HG03066 (cell line): Measurements from ENCODE around the gene MRM3.
"Not testable (repeated sequence)": the region's sequence is repeated elsewhere in the genome, so short reads cannot be mapped to it uniquely, and the experiment has no call there.

ENCODE experiments used
- ATAC-seq: cut with Tn5 transposase; IDR thresholded peaks from one replicate; pipeline ENCODE4 v1.9.1; 2021; ENCODE audit warnings: low read depth; ENCODE audit not compliant: unreplicated experiment

MRM3 gene

DNA sequence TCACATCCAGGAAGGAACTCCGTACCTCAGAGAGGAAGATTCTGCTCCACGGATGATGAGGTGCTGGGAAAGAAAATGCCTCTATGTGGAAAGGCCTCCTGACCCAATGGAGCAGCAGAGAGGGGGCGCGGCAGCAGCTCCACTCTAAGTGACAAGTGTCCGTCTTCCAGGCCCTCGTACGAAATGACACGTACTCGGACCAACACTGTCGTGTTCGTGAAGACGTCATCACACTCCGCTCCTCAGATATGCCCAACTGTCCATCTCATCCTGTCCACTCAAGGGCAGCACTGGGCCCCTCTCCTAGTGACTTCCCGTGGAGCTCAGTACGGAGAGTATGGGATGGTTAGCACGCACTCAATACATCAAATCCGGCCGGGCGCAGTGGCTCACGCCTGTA lies 32.2 kb downstream of the MRM3 start:
- ATAC-seq: no peak

DNA sequence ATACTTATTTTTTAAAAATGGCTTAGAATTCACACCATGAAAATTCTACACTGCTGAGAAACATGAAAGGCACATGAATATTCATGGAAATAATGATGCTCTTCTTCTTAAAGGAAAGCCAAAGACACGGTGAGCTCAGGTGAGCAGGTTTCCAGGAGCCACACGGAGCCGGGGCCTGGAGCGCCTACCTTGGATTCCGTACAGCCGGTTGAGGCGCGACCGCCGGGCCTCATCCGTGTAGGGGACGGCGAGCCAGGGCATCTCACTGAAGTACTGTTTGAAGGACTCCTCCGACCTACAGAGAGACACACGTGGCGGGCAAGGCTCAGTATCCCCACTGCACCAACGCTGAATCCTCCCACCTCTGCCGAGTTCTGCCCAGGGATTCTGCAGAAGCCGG lies 37.1 kb downstream of the MRM3 start:
- no peak for ATAC-seq

DNA sequence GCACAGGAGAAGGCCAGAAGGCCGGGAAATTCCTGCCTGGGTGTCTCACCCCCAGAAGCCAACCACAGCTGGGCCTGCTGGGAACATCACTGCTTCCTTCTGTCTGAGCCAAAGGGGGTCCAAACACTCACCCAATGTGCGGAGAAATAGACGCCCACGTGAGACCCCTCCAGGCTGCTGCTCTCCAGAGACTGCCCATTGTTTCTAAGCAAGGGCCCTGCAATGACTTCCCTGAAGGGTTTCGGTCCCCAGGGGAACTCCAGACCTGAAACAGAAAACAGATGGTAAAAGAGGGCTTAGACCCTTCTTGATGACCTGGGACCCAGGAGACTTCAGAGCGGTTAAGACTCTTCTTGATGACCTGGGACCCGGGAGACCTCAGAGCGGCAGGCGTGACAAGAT lies 41.3 kb downstream of the MRM3 start:
- ATAC-seq: no peak

DNA sequence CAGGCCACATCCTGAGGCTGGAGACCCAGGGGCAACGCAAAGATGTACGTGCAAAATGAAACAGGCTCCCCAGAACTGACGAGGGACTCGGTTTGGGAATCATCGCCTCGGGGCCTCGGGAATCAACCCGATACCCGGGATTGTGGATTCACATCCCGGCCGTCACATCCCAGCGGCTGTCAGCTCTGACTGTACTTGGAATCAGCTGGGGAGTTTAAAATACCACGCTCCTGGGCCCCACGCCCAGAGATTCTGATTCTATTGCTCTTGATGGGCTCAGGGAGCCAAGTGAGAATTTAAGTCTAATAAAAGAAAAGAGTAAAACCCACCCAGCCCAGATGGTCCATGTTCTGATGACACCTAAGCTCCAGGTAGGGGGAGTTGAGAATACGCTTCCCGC lies 42.2 kb downstream of the MRM3 start:
- no peak for ATAC-seq

DNA sequence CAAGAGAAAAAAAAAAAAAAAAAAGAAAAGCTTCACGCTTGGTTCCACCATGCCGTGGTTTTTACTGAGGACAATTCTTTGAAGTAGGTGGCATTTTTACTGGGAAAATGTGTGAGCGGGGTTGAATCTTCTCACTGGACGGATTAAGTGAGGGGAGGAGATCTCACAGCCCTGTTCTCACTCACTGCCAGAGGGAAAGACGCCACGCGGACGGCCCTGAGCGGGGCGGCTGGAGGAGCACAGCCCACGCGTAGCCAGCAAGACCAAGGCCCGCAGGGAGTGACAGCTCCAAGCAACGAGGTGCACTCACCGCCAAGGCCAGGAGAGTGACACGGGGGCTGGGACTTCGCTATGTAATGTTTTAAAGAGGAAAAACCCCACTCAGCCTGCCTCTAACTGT lies 43.1 kb downstream of the MRM3 start:
- no peak for ATAC-seq

DNA sequence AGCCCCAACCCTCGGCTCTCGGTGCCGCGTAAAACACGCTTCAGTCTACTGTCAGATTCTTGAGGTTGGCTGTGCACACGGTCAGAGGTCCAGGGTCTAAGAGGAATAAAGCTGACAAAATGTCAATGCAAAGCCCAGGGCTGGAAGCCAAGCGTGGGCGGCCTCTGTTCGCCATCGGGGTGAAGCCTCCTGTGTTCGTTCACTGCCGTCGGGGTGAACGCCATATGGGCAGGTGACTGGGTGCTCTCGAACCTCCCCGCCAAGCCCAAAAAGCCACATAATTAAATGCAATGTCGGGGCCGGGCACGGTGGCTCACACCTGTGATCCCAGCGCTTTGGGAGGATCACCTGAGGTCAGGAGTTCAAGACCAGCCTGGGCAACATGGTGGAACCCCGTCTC lies 44.6 kb downstream of the MRM3 start:
- no peak for ATAC-seq

DNA sequence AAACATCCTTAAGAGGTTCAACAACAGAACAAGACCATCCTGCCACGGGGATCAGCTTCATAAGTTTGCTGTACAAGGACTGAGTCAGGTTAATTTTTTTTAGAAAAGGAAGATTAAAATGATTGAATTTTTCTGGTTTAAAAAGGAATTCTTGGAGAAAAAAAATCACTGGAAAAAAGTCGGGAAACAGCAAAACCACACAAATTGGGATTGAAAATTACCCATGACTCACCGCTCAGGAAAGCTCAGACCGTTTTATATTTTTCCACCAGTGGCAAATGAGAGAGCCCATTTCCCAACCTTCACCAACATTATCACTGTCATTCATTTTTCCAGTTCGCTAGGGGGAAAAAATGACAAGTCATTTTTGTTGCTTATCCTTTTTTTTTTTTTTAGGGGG lies 46.6 kb downstream of the MRM3 start:
- no peak for ATAC-seq

DNA sequence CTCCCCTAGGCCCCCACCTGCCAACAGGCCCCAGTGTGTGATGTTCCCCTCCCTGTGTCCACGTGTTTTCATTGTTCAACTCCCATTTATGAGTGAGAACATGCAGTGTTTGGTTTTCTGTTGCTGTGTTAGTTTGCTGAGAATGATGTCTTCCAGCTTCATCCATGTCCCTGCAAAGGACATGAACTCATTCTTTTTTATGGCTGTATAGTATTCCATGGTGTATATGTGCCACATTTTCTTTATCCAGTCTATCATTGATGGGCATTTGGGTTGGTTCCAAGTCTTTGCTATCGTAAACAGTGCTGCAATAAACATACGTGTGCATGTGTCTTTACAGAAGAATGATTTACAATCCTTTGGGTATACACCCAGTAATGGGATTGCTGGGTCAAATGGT lies 47.5 kb downstream of the MRM3 start:
- ATAC-seq: not testable (repeated sequence)

DNA sequence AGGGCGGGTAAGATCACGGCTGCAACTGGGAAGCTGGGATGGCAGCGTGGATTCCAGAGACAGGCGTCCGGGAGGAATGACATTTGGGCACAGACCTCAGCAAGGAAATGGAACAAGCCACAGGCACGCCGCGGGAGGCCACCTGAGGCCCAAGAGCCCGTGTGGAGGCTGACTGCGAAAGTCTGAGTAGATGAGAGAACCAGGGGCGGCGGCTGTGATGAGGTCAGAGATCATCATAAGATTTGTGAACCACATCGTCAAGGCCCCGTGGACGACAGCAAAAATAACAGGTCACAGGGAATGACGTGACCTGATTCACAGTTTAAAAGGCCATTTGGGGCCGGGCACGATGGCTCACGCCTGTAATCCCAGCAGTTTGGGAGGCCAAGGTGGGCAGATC lies 48.2 kb downstream of the MRM3 start:
- ATAC-seq: no peak

DNA sequence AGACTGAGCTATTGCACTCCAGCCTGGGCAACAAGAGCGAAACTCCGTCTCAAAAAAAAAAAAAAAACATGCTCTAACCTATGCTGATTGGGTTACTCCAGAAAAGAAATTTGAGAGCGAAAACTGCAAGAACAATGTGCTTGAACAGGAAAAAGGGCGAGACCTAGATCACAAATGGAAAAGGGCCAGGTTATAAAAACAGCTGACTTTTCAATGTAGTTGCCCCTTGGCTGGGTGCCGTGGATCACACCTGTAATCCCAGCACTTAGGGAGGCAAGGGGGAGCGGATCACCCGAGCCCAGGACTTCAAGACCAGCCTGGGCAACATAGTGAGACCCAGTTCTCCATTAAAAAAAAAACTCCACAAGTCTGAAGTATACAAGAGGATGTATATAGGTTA lies 48.8 kb downstream of the MRM3 start:
- ATAC-seq: no peak

DNA sequence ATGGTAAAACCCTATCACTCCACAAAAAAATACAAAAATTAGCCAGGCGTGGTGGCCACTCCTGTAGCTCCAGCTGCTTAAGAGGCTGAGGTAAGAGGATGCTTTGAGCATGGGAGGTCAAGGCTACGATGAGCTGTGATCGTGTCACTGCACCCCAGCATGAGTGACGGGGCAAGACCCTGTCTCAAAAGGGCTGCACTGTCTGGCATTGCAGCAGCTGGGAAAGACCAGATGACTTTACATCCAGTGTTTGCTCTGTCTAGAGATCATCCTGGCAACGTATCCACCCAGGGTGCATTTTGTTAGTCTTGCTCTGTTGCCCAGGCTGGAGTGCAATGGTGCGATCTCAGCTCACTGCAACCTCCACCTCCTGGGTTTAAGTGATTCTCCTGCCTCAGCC lies 52.0 kb downstream of the MRM3 start:
- no peak for ATAC-seq

DNA sequence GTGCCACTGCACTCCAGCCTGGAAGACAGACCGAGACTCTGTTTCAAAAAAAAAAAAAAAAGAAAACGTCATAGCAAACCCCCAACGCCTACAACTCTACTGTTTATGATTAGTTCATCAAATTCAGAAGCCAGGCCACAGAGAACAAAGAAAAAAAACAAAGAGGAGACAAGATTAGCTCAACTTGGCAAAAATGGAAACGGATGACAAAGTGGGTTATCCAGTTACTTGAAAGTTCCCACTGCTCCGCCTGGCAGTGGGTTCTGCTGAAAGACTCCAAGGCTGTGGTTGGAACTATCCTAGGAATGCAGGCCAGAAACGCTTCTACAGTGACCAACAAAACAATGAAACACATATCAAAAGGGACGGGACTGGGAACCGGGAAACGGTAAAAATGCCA lies 53.1 kb downstream of the MRM3 start:
- no peak for ATAC-seq

DNA sequence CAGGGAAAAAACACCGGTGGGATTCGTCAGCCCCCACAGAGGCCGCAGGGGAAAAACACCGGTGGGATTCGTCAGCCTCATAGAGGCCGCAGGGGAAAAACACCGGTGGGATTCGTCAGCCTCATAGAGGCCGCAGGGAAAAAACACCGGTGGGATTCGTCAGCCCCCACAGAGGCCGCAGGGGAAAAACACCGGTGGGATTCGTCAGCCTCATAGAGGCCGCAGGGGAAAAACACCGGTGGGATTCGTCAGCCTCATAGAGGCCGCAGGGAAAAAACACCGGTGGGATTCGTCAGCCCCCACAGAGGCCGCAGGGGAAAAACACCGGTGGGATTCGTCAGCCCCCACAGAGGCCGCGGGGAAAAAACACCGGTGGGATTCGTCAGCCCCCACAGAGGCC lies 53.6 kb downstream of the MRM3 start:
- ATAC-seq: not testable (repeated sequence)

DNA sequence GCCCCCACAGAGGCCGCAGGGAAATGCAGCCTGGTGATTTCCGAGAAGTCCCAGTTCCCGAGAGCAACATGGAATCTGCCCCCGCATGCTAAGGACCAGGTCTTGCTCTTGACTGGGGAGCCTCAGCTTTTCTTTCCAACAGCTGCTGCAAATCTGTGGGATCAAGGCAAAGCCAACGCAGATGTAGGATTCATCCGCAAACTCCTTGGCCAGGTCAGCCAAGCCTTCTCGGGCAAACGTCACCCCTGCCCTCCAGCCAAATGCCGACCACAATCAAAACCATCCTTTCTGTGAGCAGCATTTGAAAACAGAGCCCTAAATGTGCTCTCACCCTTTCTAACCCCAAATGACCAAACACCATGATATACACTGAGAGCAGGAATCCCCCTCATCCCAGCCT lies 54.0 kb downstream of the MRM3 start:
- no peak for ATAC-seq

DNA sequence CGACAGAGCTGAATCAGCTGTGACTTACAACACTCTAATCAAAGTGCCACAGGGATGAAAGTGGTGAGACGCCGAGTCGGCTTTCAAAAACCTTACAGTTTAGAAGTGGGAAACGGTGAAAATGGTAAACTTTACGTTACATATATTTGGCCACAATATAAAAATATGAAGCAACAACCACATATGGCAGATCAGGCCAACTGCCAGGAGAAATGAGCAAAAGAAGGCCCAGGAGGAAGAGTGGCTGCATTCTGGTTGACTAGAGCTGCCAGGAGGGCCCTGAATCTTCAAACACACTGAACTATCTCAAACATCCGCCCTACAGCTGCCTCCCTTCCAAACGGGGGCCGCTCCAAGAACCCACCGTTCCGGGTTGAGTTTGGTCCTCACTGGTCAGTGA lies 56.3 kb downstream of the MRM3 start:
- ATAC-seq: no peak

DNA sequence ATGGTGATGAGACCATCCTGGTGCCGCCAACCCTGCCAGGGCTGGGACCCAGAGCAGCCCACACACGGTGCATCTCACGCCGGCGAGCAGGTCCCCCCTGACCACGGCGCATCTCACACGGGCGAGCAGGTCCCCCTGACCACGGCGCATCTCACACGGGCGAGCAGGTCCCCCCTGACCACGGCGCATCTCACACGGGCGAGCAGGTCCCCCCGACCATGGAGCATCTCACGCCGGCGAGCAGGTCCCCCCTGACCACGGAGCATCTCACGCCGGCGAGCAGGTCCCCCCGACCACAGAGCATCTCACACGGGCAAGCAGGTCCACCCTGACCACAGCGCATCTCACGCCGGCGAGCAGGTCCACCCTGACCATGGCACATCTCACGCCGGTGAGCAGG lies 59.2 kb downstream of the MRM3 start:
- no peak for ATAC-seq
